Measurements from ENCODE around the gene DTWD2.
"Not testable (repeated sequence)": the region's sequence is repeated elsewhere in the genome, so short reads cannot be mapped to it uniquely, and the experiment has no call there.

DTWD2 gene

GRCh38 chr5:118968925-118969375 is 19.4 kb downstream of the DTWD2 start:
- Histone ChIP-seq H3K4me3 (ENCODE audit: extremely low read depth, insufficient read depth, low read length, poor library complexity, severe bottlenecking) (no peak overlapping the region), H3K4me1 (ENCODE audit: control insufficient read depth, insufficient read depth, low read length, poor library complexity, severe bottlenecking) (peaks cover 5% of the 10 kb centered on the region), H3K9me3 (ENCODE audit: control insufficient read depth, low read length) (no peaks in the 10 kb centered on the region), H3K27ac (ENCODE audit: low read depth, low read length, severe bottlenecking) (no peak overlapping the region), H3K36me3 (ENCODE audit: control insufficient read depth, insufficient read depth, low read length) (no peaks in the 10 kb centered on the region)
- 79 to 80% methylated on average over 1 to 3 of the region's 4 CpGs for WGBS, 2 experiments (ENCODE audit: insufficient coverage in 2 of 2)

GRCh38 chr5:118968406-118968911 is 19.9 kb downstream of the DTWD2 start:
- Histone ChIP-seq H3K4me3 (ENCODE audit: extremely low read depth, insufficient read depth, low read length, poor library complexity, severe bottlenecking) (no peak overlapping the region), H3K4me1 (ENCODE audit: control insufficient read depth, insufficient read depth, low read length, poor library complexity, severe bottlenecking) (peaks cover 5% of the 10 kb centered on the region), H3K27ac (ENCODE audit: low read depth, low read length, severe bottlenecking) (no peak overlapping the region), H3K9me3 (ENCODE audit: control insufficient read depth, low read length) (no peaks in the 10 kb centered on the region), H3K36me3 (ENCODE audit: control insufficient read depth, insufficient read depth, low read length) (no peaks in the 10 kb centered on the region)
- WGBS, 2 experiments (ENCODE audit: insufficient coverage in 2 of 2) = 85 to 92% methylated on average over 6 to 7 of the region's 8 CpGs

GRCh38 chr5:118967059-118967508 is 21.3 kb downstream of the DTWD2 start:
- no peak overlapping the region for H3K4me3 ChIP-seq (ENCODE audit: extremely low read depth, insufficient read depth, low read length, poor library complexity, severe bottlenecking)
- H3K36me3 ChIP-seq (ENCODE audit: control insufficient read depth, insufficient read depth, low read length) = no peaks in the 10 kb centered on the region
- H3K27ac ChIP-seq (ENCODE audit: low read depth, low read length, severe bottlenecking) = no peak overlapping the region
- H3K9me3 ChIP-seq (ENCODE audit: control insufficient read depth, low read length) = no peaks in the 10 kb centered on the region
- WGBS, 2 experiments (ENCODE audit: insufficient coverage in 2 of 2) = no CpG with 5 or more reads among the region's 2 CpGs
- H3K4me1 ChIP-seq (ENCODE audit: control insufficient read depth, insufficient read depth, low read length, poor library complexity, severe bottlenecking) = peaks cover 5% of the 10 kb centered on the region

DNA sequence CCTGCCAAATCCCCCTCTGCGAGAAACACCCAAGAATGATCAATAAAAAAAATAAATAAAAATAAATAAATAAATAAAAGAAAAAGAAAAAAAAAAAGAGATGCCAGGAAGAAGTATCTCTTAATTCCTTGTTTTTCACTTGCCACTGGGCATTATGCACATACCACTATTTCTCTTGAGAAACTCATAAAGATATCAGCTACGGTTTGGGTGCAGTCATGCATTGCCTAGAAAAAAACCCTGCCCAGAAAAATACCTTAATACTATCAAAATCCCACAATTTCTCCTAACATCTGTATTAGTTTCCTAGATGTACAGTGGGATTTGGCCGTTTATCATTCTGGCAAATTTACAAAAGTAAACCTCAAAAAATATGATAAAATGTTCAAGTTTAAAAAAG is 22.5 kb downstream of the DTWD2 start:
- no peaks in the 10 kb centered on the region for H3K9me3 ChIP-seq (ENCODE audit: control insufficient read depth, low read length)
- H3K36me3 ChIP-seq (ENCODE audit: control insufficient read depth, insufficient read depth, low read length) = no peaks in the 10 kb centered on the region
- no peak overlapping the region for H3K4me3 ChIP-seq (ENCODE audit: extremely low read depth, insufficient read depth, low read length, poor library complexity, severe bottlenecking)
- peaks cover 5% of the 10 kb centered on the region for H3K4me1 ChIP-seq (ENCODE audit: control insufficient read depth, insufficient read depth, low read length, poor library complexity, severe bottlenecking)
- H3K27ac ChIP-seq (ENCODE audit: low read depth, low read length, severe bottlenecking) = no peak overlapping the region
- WGBS, 2 experiments (ENCODE audit: insufficient coverage in 2 of 2) = 100% methylated on average over 1 of the region's 3 CpGs; no CpG with 5 or more reads in 1 of the 2 experiments

DNA sequence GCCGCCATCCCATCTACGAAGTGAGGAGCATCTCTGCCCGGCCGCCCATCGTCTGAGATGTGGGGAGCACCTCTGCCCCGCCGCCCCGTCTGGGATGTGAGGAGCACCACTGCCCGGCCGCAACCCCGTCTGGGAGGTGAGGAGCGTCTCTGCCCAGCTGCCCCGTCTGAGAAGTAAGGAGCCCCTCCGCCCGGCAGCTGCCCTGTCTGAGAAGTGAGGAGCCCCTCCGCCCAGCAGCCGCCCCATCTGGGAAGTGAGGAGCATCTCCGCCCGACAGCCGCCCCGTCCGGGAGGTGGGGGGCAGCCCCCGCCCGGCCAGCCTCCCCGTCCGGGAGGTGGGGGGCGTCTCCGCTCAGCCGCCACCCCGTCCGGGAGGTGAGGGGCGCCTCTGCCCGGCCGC is 23.4 kb downstream of the DTWD2 start:
- H3K36me3 ChIP-seq (ENCODE audit: control insufficient read depth, insufficient read depth, low read length); H3K4me3 ChIP-seq (ENCODE audit: extremely low read depth, insufficient read depth, low read length, poor library complexity, severe bottlenecking); H3K9me3 ChIP-seq (ENCODE audit: control insufficient read depth, low read length); H3K4me1 ChIP-seq (ENCODE audit: control insufficient read depth, insufficient read depth, low read length, poor library complexity, severe bottlenecking); H3K27ac ChIP-seq (ENCODE audit: low read depth, low read length, severe bottlenecking): not testable (repeated sequence)
- WGBS, 2 experiments (ENCODE audit: insufficient coverage in 2 of 2) = 95 to 97% methylated on average over 14 to 27 of the region's 34 CpGs

DNA sequence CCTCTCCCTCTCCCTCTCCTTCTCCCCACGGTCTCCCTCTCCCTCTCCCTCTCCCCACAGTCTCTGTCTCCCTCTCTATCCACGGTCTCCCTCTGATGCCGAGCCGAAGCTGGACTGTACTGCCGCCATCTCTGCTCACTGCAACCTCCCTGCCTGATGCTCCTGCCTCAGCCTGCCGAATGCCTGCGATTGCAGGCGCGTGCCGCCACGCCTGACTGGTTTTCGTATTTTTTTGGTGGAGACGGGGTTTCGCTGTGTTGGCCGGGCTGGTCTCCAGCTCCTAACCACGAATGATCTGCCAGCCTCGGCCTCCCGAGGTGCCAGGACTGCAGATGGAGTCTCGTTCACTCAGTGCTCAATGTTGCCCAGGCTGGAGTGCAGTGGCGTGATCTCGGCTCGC is 24.0 kb downstream of the DTWD2 start:
- WGBS, 2 experiments (ENCODE audit: insufficient coverage in 2 of 2) = 86 to 100% methylated on average over 5 to 9 of the region's 22 CpGs
- H3K36me3 ChIP-seq (ENCODE audit: control insufficient read depth, insufficient read depth, low read length); H3K9me3 ChIP-seq (ENCODE audit: control insufficient read depth, low read length): not testable (repeated sequence)

GRCh38 chr5:118963169-118963568 is 25.2 kb downstream of the DTWD2 start:
- Histone ChIP-seq H3K4me1 (ENCODE audit: control insufficient read depth, insufficient read depth, low read length, poor library complexity, severe bottlenecking) (no peaks in the 10 kb centered on the region), H3K4me3 (ENCODE audit: extremely low read depth, insufficient read depth, low read length, poor library complexity, severe bottlenecking) (no peak overlapping the region), H3K27ac (ENCODE audit: low read depth, low read length, severe bottlenecking) (no peak overlapping the region), H3K9me3 (ENCODE audit: control insufficient read depth, low read length) (no peaks in the 10 kb centered on the region), H3K36me3 (ENCODE audit: control insufficient read depth, insufficient read depth, low read length) (no peaks in the 10 kb centered on the region)

More for the DNA sequence above, 24.0 kb downstream of the DTWD2 start:
- H3K4me3 ChIP-seq (ENCODE audit: extremely low read depth, insufficient read depth, low read length, poor library complexity, severe bottlenecking); H3K4me1 ChIP-seq (ENCODE audit: control insufficient read depth, insufficient read depth, low read length, poor library complexity, severe bottlenecking); H3K27ac ChIP-seq (ENCODE audit: low read depth, low read length, severe bottlenecking): not testable (repeated sequence)

- Histone ChIP-seq H3K9me3 (ENCODE audit: control insufficient read depth, low read length) (no peaks in the 10 kb centered on the region), H3K4me1 (ENCODE audit: control insufficient read depth, insufficient read depth, low read length, poor library complexity, severe bottlenecking) (no peaks in the 10 kb centered on the region), H3K36me3 (ENCODE audit: control insufficient read depth, insufficient read depth, low read length) (no peaks in the 10 kb centered on the region), H3K27ac (ENCODE audit: low read depth, low read length, severe bottlenecking) (no peak overlapping the region), H3K4me3 (ENCODE audit: extremely low read depth, insufficient read depth, low read length, poor library complexity, severe bottlenecking) (no peak overlapping the region)
- 100% methylated on average over 1 of the region's 1 CpG; no CpG with 5 or more reads in 1 of the 2 experiments for WGBS, 2 experiments (ENCODE audit: insufficient coverage in 2 of 2)
Measured at GRCh38 chr5:118960557-118960956, 27.8 kb downstream of the DTWD2 start.

- no peaks in the 10 kb centered on the region for H3K4me1 ChIP-seq (ENCODE audit: control insufficient read depth, insufficient read depth, low read length, poor library complexity, severe bottlenecking)
- 50 to 79% methylated on average over 1 of the region's 2 CpGs for WGBS, 2 experiments (ENCODE audit: insufficient coverage in 2 of 2)
- H3K9me3 ChIP-seq (ENCODE audit: control insufficient read depth, low read length) = no peaks in the 10 kb centered on the region
- H3K27ac ChIP-seq (ENCODE audit: low read depth, low read length, severe bottlenecking) = no peak overlapping the region
- no peak overlapping the region for H3K4me3 ChIP-seq (ENCODE audit: extremely low read depth, insufficient read depth, low read length, poor library complexity, severe bottlenecking)
- H3K36me3 ChIP-seq (ENCODE audit: control insufficient read depth, insufficient read depth, low read length) = no peaks in the 10 kb centered on the region
Measured at GRCh38 chr5:118956727-118957126, 31.6 kb downstream of the DTWD2 start.

GRCh38 chr5:118953652-118954005 is 34.7 kb downstream of the DTWD2 start:
- Histone ChIP-seq H3K9me3 (ENCODE audit: control insufficient read depth, low read length) (no peaks in the 10 kb centered on the region), H3K4me3 (ENCODE audit: extremely low read depth, insufficient read depth, low read length, poor library complexity, severe bottlenecking) (no peak overlapping the region), H3K36me3 (ENCODE audit: control insufficient read depth, insufficient read depth, low read length) (no peaks in the 10 kb centered on the region), H3K4me1 (ENCODE audit: control insufficient read depth, insufficient read depth, low read length, poor library complexity, severe bottlenecking) (no peaks in the 10 kb centered on the region), H3K27ac (ENCODE audit: low read depth, low read length, severe bottlenecking) (no peak overlapping the region)

- H3K4me1 ChIP-seq (ENCODE audit: control insufficient read depth, insufficient read depth, low read length, poor library complexity, severe bottlenecking) = no peaks in the 10 kb centered on the region
- H3K36me3 ChIP-seq (ENCODE audit: control insufficient read depth, insufficient read depth, low read length) = no peaks in the 10 kb centered on the region
- H3K4me3 ChIP-seq (ENCODE audit: extremely low read depth, insufficient read depth, low read length, poor library complexity, severe bottlenecking) = no peak overlapping the region
- no CpG with 5 or more reads among the region's 2 CpGs for WGBS, 2 experiments (ENCODE audit: insufficient coverage in 2 of 2)
- no peak overlapping the region for H3K27ac ChIP-seq (ENCODE audit: low read depth, low read length, severe bottlenecking)
- H3K9me3 ChIP-seq (ENCODE audit: control insufficient read depth, low read length) = no peaks in the 10 kb centered on the region
Measured at GRCh38 chr5:118952992-118953651, 35.2 kb downstream of the DTWD2 start.

All from mesodermal cell (in vitro differentiated cells).